Measurements from ENCODE around the gene ZBTB18. TPM values are rescaled to one million over a fixed set of nuclear protein-coding genes. Genes with fewer than 3 reads are reported as not detected.

ZBTB18 gene
- total and polyA plus RNA-seq, 2 of the 4 experiments (the other 2 are of a cell fraction), result 10.0 to 16.0 TPM

- intact Hi-C loops (cut with micrococcal nuclease), result no loop called here
- TF ChIP-seq CEBPB (IDR thresholded peaks at IDR 0.05; ENCODE audit: low read depth, low read length), result no peak
- TF ChIP-seq CHD1 (IDR thresholded peaks at IDR 0.05; ENCODE audit: low read depth, low read length), result no peak
- TF ChIP-seq NFE2L2 (IDR thresholded peaks at IDR 0.05; ENCODE audit: low read depth, low read length), result no peak
- no peak for TF ChIP-seq FOS (IDR thresholded peaks at IDR 0.05; ENCODE audit: low read depth, low read length)
- no peak for TF ChIP-seq ELK1 (IDR thresholded peaks at IDR 0.05; ENCODE audit: borderline replicate concordance, low read depth, low read length)
- no peak for TF ChIP-seq MAFK (IDR thresholded peaks at IDR 0.05; ENCODE audit: low read depth, low read length)
- TF ChIP-seq RAD21 (IDR thresholded peaks at IDR 0.05; ENCODE audit: low read length), result no peak
- no peak for TF ChIP-seq POLR2A (IDR thresholded peaks at IDR 0.05; ENCODE audit: low read depth, low read length)
- no peak for TF ChIP-seq RCOR1 (IDR thresholded peaks at IDR 0.05; ENCODE audit: insufficient replicate concordance, low read length)
- no peak for TF ChIP-seq BHLHE40 (IDR thresholded peaks at IDR 0.05; ENCODE audit: low read depth, low read length)
- TF ChIP-seq MAZ (IDR thresholded peaks at IDR 0.05; ENCODE audit: borderline replicate concordance, low read depth, low read length), result no peak
- WGBS, 2 experiments (ENCODE audit: extremely low coverage in 2 of 2, insufficient read length in 1 of 2), result 100% methylated on average over 1 of the region's 4 CpGs; no CpG with 5 or more reads in 1 of the 2 experiments
- in situ Hi-C loops (cut with MboI; ENCODE audit: low sequenced_read_pairs), result loop anchor here (25.0 kb wide), 1 partner anchor 200 kb away; no protein-coding TSS in a partner anchor
- Histone ChIP-seq H4K5ac (ENCODE audit: low read depth, low read length) (no peak overlapping the region), H2BK20ac (ENCODE audit: low read depth, low read length) (no peak overlapping the region), H3K4ac (ENCODE audit: low read depth, low read length) (no peak overlapping the region), H2BK5ac (ENCODE audit: low read depth, low read length, poor library complexity, severe bottlenecking) (no peak overlapping the region), H3K14ac (replicated peaks; ENCODE audit: low read depth, low read length) (no peak overlapping the region), H3K79me1 (ENCODE audit: low read depth in 1 of 2, low read length in 2 of 2) (no peaks in the 10 kb centered on the region), H3K9me3 (ENCODE audit: control insufficient read depth, insufficient read depth, low read length) (no peaks in the 10 kb centered on the region), H4K20me1 (ENCODE audit: insufficient read depth, low read length) (no peaks in the 10 kb centered on the region), H2BK120ac (ENCODE audit: low read depth, low read length) (no peak overlapping the region), H3K9ac (ENCODE audit: low read depth, low read length) (no peak overlapping the region), H2BK15ac (ENCODE audit: low read depth, low read length) (no peak overlapping the region), H3K27me3 (ENCODE audit: control insufficient read depth, insufficient read depth, low read length) (no peaks in the 10 kb centered on the region), H3K23ac (ENCODE audit: low read depth, low read length) (no peak overlapping the region), H3K4me2 (ENCODE audit: low read depth, low read length) (no peak overlapping the region), H3K27ac (ENCODE audit: insufficient read depth, low read length) (no peak overlapping the region), H2AFZ (replicated peaks; ENCODE audit: low read length, poor library complexity) (no peak overlapping the region), H3K9me1 (ENCODE audit: insufficient read depth, low read length) (0 out of 2 replicates have a peak, but pooled peaks cover 2% of the 10 kb centered on the region), H2AK9ac (replicated peaks; ENCODE audit: low read depth, low read length, poor library complexity) (no peak overlapping the region), H3K36me3 (ENCODE audit: control insufficient read depth, insufficient read depth, low read length) (peaks cover 1% of the 10 kb centered on the region; the same call in 1 of the 2 replicates), H2AK5ac (ENCODE audit: low read depth, low read length) (no peak overlapping the region), H3K56ac (ENCODE audit: extremely low read depth, insufficient read depth, low read length) (no peak overlapping the region), H4K8ac (ENCODE audit: low read depth in 2 of 2, low read length in 2 of 2) (no peak overlapping the region), H3K4me1 (ENCODE audit: control insufficient read depth, insufficient read depth, low read length) (peaks cover 4% of the 10 kb centered on the region; the same call in 1 of the 2 replicates), H3K4me3 (ENCODE audit: insufficient read depth, low read depth, low read length) (no peak overlapping the region), H3K18ac (ENCODE audit: low read depth, low read length) (no peak overlapping the region), H4K91ac (ENCODE audit: insufficient read depth, low read depth, low read length) (no peak overlapping the region)
- ChIA-PET CTCF (no interaction called here), POLR2A (ENCODE audit: unreplicated experiment) (no interaction called here)
- BruUV-seq (replicated peaks), result no TSS peak
- ATAC-seq (ENCODE audit: low read depth) (no peak), DNase-seq (no peak)
- dilution Hi-C loops (cut with HindIII; ENCODE audit: low sequenced_read_pairs, unreplicated experiment), result no loop called here
These were observed 11.2 kb downstream of the ZBTB18 start for GRCh38 chr1:244062156-244062725.

Measured in IMR-90 (cell line).